HepG2 (cell line): ENCODE results near the gene DPEP3. TPM values are rescaled to one million over a fixed set of nuclear protein-coding genes. Genes with fewer than 3 reads are reported as not detected.

Source experiments
- ATAC-seq: fragments of 200-7000 bp; cut with Tn5 transposase; 3 replicates; pipeline ENCODE4 v1.9.1; 2020; ENCODE audit warnings: mild to moderate bottlenecking, moderate library complexity
- BruUV-seq: library from RNA; stranded (reverse); fragments of 400-500 nt; replicated peaks from 2 replicates; lab custom pipeline; 2021; lab: Mats Ljungman, UMichigan
- CTCF ChIA-PET: fragments of 300-600 bp; formaldehyde crosslinking; extraction: SDS; loops from one replicate; lab custom pipeline; 2021; ENCODE audit warnings: low total read pairs, inconsistent platforms, low intra/inter-chr PET ratio; lab: Yijun Ruan, JAX
- POLR2A ChIA-PET: fragments of 350-600 bp; sonication (Branson Sonifier 250); formaldehyde crosslinking; loops from one replicate; lab custom pipeline; 2020; ENCODE audit warnings: antibody characterized with exemption, inconsistent platforms; lab: Yijun Ruan, JAX
- DNase-seq: peaks from one replicate; pipeline ENCODE4 v3.0.0-alpha.2; 2015; ENCODE audit warnings: low spot score
- FAIRE-seq: peaks from 3 replicates; lab custom pipeline; 2011; peaks lifted over from hg19 to GRCh38; lab: Jason Lieb, UNC
- H2AFZ ChIP-seq: one replicate; pipeline ENCODE4 v1.6.1; 2011; ENCODE audit warnings: low read length, inconsistent platforms
- H3K27ac ChIP-seq: fragments of 300-600 bp; 3 replicates; pipeline ENCODE4 v1.8.0; 2011; ENCODE audit warnings: mixed run types, mild to moderate bottlenecking, mixed read lengths, low read length, inconsistent platforms; ENCODE audit not compliant: insufficient read depth; ENCODE audit errors: extremely low read length
- H3K27me3 ChIP-seq, 2 experiments: fragments of 200-600 bp in 1 of 2; 2 replicates in 1 of 2; 3 replicates in 1 of 2; pipeline versions ENCODE4 v1.6.0 to v1.8.0; 2011; ENCODE audit warnings: low read length in 2 of 2, mild to moderate bottlenecking in 2 of 2, moderate library complexity in 2 of 2, inconsistent platforms in 1 of 2; ENCODE audit not compliant: insufficient read depth in 2 of 2, control insufficient read depth in 1 of 2
- H3K36me3 ChIP-seq, 2 experiments: fragments of 200-600 bp in 1 of 2; replicated peaks in 1 of 2; 2 replicates in 1 of 2; 3 replicates in 1 of 2; pipeline versions ENCODE4 v1.5.1 to v1.8.0; 2011; ENCODE audit warnings: low read length in 2 of 2, inconsistent platforms in 1 of 2; ENCODE audit not compliant: insufficient read depth in 2 of 2, control insufficient read depth in 1 of 2
- H3K4me1 ChIP-seq: 2 replicates; pipeline ENCODE4 v1.5.1; 2012; ENCODE audit warnings: low read length, inconsistent platforms; ENCODE audit not compliant: insufficient read depth
- H3K4me2 ChIP-seq: 2 replicates; pipeline ENCODE4 v1.6.0; 2011; ENCODE audit warnings: low read depth, low read length, inconsistent platforms
- H3K4me3 ChIP-seq, 3 experiments: fragments of 200-600 bp in 1 of 3; sonication (generic), shearing (Covaris generic) in 1 of 3; replicated peaks in 1 of 3; 2 replicates each; pipeline ENCODE4 v1.5.1; 2011 to 2016; ENCODE audit warnings: low read length in 3 of 3, inconsistent platforms in 2 of 3, low read depth in 2 of 3, mild to moderate bottlenecking in 2 of 3, control low read depth in 1 of 3, mixed read lengths in 1 of 3; ENCODE audit not compliant: insufficient read depth in 1 of 3
- H3K79me2 ChIP-seq: one replicate; pipeline ENCODE4 v1.6.1; 2011; ENCODE audit warnings: low read length, inconsistent platforms; ENCODE audit not compliant: insufficient read depth
- H3K9ac ChIP-seq: 2 replicates; pipeline ENCODE4 v1.6.0; 2011; ENCODE audit warnings: mild to moderate bottlenecking, low read depth, low read length, inconsistent platforms; ENCODE audit not compliant: insufficient read depth
- H3K9me3 ChIP-seq: 2 replicates; pipeline ENCODE4 v1.5.1; 2012; ENCODE audit warnings: mild to moderate bottlenecking, low read length
- H4K20me1 ChIP-seq: 2 replicates; pipeline ENCODE4 v1.6.0; 2011; ENCODE audit warnings: inconsistent platforms, mild to moderate bottlenecking, low read length, moderate library complexity; ENCODE audit not compliant: insufficient read depth
- AGO2 ChIP-seq: fragments of 200-400 bp; formaldehyde crosslinking; optimal IDR thresholded peaks from 2 replicates; pipeline ENCODE3; 2017; ENCODE audit warnings: mild to moderate bottlenecking, low read depth, low read length, moderate library complexity
- ARNTL ChIP-seq: sonication (generic); formaldehyde crosslinking; IDR thresholded peaks from 2 replicates; pipeline ENCODE4 v1.4.0; 2020; ENCODE audit warnings: mild to moderate bottlenecking, missing genetic modification reagents
- FOXJ3 ChIP-seq: sonication (generic); formaldehyde crosslinking; IDR thresholded peaks from 2 replicates; pipeline ENCODE4 v1.4.0; 2020; ENCODE audit warnings: missing genetic modification reagents, mild to moderate bottlenecking, borderline replicate concordance
- JDP2 ChIP-seq: sonication (generic); formaldehyde crosslinking; IDR thresholded peaks from 2 replicates; pipeline ENCODE4 v1.8.1; 2022; ENCODE audit warnings: missing genetic modification reagents, borderline replicate concordance
- POLR2AphosphoS5 ChIP-seq: IDR thresholded peaks from 2 replicates; pipeline ENCODE4 v1.6.1; 2012; ENCODE audit warnings: low read depth, low read length
- ZNF160 ChIP-seq: sonication (generic); formaldehyde crosslinking; IDR thresholded peaks from 2 replicates; pipeline ENCODE4 v1.8.0; 2022; ENCODE audit warnings: mild to moderate bottlenecking, inconsistent platforms, missing genetic modification reagents
- ZNF205 ChIP-seq: IDR thresholded peaks from 2 replicates; pipeline ENCODE4 v1.6.1; 2018; ENCODE audit warnings: missing biosample characterization, missing genetic modification reagents
- ZNF790 ChIP-seq: sonication (generic); formaldehyde crosslinking; IDR thresholded peaks from 2 replicates; pipeline ENCODE4 v1.8.0; 2022; ENCODE audit warnings: missing genetic modification reagents, mild to moderate bottlenecking, borderline replicate concordance
- WGBS: methylation state at CpG from one replicate; pipeline ENCODE4 v1.1.6; 2017; ENCODE audit warnings: low lambda C conversion rate; 5-methylcytosine and 5-hydroxymethylcytosine counted together
- in situ Hi-C: cut with HindIII; loops from 2 replicates; pipeline ENCODE4 v1.10.0; 2017; ENCODE audit warnings: low pct_unique_long_range_greater_than_20kb; ENCODE audit not compliant: extremely low pct_ligation_motif_present
- intact Hi-C: fragments of 100-400 bp; cut with micrococcal nuclease; formaldehyde crosslinking; loops from one replicate; pipeline ENCODE4 v1.10.0; 2022; ENCODE audit not compliant: unreplicated experiment
- polyA plus RNA-seq, 8 experiments: library from polyadenylated mRNA; depleted of rRNA in 3 of 8; stranded (reverse) in 7 of 8; unstranded in 1 of 8; fragments of >200 nt; fragmentation: Illumina TruSeq in 4 of 8; extraction: Trizol in 4 of 8; gene quantifications; 2 replicates each; pipeline versions ENCODE4 v1.2.1 to v1.2.3, GENCODE V29; 2011 to 2016; ENCODE audit warnings: low read depth in 4 of 8, missing spikeins in 1 of 8, mixed read lengths in 1 of 8; ENCODE audit not compliant: insufficient read depth in 1 of 8
- total RNA-seq, 5 experiments: library from RNA; depleted of rRNA; stranded (reverse); fragments of >200 nt; fragmentation: Illumina TruSeq; extraction: Trizol; gene quantifications; 2 replicates each; pipeline ENCODE4 v1.2.3, GENCODE V29; 2016; ENCODE audit warnings: low read depth in 1 of 5
- TF ChIP-seq, protein P1 (sequence below): sonication (generic); formaldehyde crosslinking; IDR thresholded peaks from 2 replicates; pipeline ENCODE4 v1.8.1; 2023; ENCODE audit warnings: mild to moderate bottlenecking, missing genetic modification reagents
- TF ChIP-seq, protein P2 (sequence below): sonication (generic); formaldehyde crosslinking; IDR thresholded peaks from 2 replicates; pipeline ENCODE4 v1.4.0; 2020; ENCODE audit warnings: mild to moderate bottlenecking, missing genetic modification reagents
- TF ChIP-seq, protein P3 (sequence below): sonication (generic); formaldehyde crosslinking; IDR thresholded peaks from 2 replicates; pipeline ENCODE4 v1.4.0; 2020; ENCODE audit warnings: missing genetic modification reagents, borderline replicate concordance

Gene DPEP3
- total and polyA plus RNA-seq, 2 of the 13 experiments (the other 11 are each of a cell fraction or from before 2014, with no cell fraction given), result not detected

DNA sequence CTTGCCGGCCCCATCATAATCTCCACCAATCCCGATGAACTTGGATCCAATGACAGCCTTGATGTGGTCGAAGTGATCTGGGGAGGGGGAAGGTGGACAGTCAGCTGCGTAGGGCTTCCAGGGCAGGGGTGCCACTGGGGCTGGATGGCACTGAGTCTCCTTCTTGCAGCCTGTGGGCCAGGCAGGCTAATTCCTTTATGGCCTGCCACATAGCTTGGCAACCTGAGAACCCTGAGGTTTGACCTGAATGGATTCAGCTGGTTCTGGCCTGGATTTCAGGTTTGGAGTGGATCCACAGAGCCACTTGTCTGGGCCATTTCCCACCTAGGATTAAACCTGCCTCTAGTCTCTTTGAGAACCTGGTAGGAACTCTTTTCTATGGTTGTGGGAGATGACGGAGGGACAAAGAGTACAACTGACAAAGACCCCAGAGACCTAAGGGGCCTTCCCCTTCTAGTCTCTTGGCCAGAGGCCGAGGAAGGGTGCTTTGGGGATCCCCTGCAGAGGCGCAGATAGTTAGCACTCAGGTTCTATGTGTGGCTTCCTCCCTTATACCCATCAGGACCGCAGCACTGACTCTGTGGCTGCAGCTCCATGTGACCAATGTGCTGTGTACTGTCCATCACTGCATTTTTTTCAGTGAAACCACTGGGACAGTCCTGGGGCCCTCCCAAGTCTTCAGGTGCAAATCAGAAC, 9.2 kb upstream of the DPEP3 start:
- H3K9ac ChIP-seq, result no peak overlapping the region
- intact Hi-C loops (no loop called here), in situ Hi-C loops (loop anchor here (5.0 kb wide), 1 partner anchor 53 kb away; no protein-coding TSS in a partner anchor)
- WGBS, result 53% methylated on average over 7 of the region's 8 CpGs
- no peak overlapping the region for H3K4me2 ChIP-seq
- FAIRE-seq, result no peak
- H3K4me3 ChIP-seq, result no peak overlapping the region
- ChIA-PET CTCF (no interaction called here), POLR2A (interaction anchor here (3.0 to 4.8 kb wide), 2 partner anchors 33 to 46 kb away, joined by 13 to 29 read pairs; partner anchors contain the start of genes DDX28, DUS2 and LCAT)
- TF ChIP-seq, protein P1, sequence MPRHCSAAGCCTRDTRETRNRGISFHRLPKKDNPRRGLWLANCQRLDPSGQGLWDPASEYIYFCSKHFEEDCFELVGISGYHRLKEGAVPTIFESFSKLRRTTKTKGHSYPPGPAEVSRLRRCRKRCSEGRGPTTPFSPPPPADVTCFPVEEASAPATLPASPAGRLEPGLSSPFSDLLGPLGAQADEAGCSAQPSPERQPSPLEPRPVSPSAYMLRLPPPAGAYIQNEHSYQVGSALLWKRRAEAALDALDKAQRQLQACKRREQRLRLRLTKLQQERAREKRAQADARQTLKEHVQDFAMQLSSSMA (CRISPR knock-in tag), result 0 out of 2 replicates have a peak, but pooled peaks have one; percentile 21
- TF ChIP-seq ARNTL (CRISPR knock-in tag) (no peak), ZNF160 (CRISPR knock-in tag) (no peak), POLR2AphosphoS5 (no peak), ZNF205 (CRISPR knock-in tag) (no peak), AGO2 (no peak), JDP2 (CRISPR knock-in tag) (no peak), FOXJ3 (CRISPR knock-in tag) (no peak), ZNF790 (CRISPR knock-in tag) (0 out of 2 replicates have a peak, but pooled peaks have one; percentile 36)
- TF ChIP-seq, protein P2, sequence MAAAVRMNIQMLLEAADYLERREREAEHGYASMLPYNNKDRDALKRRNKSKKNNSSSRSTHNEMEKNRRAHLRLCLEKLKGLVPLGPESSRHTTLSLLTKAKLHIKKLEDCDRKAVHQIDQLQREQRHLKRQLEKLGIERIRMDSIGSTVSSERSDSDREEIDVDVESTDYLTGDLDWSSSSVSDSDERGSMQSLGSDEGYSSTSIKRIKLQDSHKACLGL, result 0 out of 2 replicates have a peak, but pooled peaks have one; percentile 26
- TF ChIP-seq, protein P3, sequence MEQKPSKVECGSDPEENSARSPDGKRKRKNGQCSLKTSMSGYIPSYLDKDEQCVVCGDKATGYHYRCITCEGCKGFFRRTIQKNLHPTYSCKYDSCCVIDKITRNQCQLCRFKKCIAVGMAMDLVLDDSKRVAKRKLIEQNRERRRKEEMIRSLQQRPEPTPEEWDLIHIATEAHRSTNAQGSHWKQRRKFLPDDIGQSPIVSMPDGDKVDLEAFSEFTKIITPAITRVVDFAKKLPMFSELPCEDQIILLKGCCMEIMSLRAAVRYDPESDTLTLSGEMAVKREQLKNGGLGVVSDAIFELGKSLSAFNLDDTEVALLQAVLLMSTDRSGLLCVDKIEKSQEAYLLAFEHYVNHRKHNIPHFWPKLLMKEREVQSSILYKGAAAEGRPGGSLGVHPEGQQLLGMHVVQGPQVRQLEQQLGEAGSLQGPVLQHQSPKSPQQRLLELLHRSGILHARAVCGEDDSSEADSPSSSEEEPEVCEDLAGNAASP, result no peak
- H2AFZ ChIP-seq, result no peak overlapping the region
- no TSS peak for BruUV-seq
- no peaks in the 10 kb centered on the region for H4K20me1 ChIP-seq
- DNase-seq, result no peak
- H3K36me3 ChIP-seq, result no peaks in the 10 kb centered on the region
- H3K9me3 ChIP-seq, result no peaks in the 10 kb centered on the region
- H3K27ac ChIP-seq, result no peak overlapping the region
- H3K4me1 ChIP-seq, result peaks cover 60% of the 10 kb centered on the region
- no peak; the same call in 2 of the 3 replicates for ATAC-seq
- H3K27me3 ChIP-seq, result peaks cover 2 to 22% of the 10 kb centered on the region in 2 experiments
- no peaks in the 10 kb centered on the region for H3K79me2 ChIP-seq
